Measurements from ENCODE around the gene TAS2R39. TPM values are rescaled to one million over a fixed set of nuclear protein-coding genes. Genes with fewer than 3 reads are reported as not detected.

The TAS2R39 gene
- total RNA-seq, 1 donor from 2014 or later = not detected

DNA sequence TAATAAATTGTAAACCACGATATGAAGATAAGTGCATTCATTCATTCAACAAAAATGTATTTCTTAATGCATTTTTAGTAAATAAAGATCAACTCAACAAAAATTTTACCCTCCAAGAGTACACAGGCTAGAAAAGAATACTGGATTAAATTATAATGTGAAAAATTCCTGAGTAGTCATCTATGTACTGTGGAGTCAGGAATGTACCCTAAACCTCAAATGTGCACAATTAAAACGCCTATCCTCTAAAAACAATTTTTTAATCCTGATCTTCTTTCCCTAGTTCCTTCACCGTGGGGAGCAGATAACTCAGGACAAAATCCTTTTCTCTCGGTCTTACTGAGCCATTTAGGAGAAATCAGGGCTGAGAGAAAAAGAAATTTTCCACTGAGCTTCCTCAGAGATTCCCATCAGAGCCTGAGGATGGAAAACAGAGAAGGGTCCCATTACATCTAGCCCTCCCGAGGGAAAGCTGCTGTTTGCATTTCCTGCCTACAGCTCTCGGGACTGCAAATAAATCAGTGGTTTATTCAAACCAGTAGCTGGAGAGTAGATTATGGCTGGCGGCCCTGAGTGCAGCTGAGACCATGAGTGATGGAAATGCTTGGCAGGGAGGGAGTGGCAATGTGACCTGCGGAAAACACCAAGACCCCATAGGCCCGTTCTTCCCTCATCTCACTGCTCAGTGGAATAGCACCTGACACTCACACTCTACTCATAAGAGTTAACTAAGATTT is 46.0 kb downstream of the TAS2R39 start:
- no peak for TF ChIP-seq EZH2phosphoT487 (IDR thresholded peaks at IDR 0.05)
- TF ChIP-seq, protein P1, sequence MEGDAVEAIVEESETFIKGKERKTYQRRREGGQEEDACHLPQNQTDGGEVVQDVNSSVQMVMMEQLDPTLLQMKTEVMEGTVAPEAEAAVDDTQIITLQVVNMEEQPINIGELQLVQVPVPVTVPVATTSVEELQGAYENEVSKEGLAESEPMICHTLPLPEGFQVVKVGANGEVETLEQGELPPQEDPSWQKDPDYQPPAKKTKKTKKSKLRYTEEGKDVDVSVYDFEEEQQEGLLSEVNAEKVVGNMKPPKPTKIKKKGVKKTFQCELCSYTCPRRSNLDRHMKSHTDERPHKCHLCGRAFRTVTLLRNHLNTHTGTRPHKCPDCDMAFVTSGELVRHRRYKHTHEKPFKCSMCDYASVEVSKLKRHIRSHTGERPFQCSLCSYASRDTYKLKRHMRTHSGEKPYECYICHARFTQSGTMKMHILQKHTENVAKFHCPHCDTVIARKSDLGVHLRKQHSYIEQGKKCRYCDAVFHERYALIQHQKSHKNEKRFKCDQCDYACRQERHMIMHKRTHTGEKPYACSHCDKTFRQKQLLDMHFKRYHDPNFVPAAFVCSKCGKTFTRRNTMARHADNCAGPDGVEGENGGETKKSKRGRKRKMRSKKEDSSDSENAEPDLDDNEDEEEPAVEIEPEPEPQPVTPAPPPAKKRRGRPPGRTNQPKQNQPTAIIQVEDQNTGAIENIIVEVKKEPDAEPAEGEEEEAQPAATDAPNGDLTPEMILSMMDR (IDR thresholded peaks at IDR 0.05) = no peak
- H3K36me3 ChIP-seq = no peaks in the 10 kb centered on the region
- peak overlapping the region; percentile 64 for H3K27ac ChIP-seq
- H3K4me1 Mint-ChIP-seq = peaks cover 5% of the 10 kb centered on the region
- H3K36me3 Mint-ChIP-seq = no peaks in the 10 kb centered on the region
- H3K9ac ChIP-seq = no peak overlapping the region
- no peak overlapping the region for H3K4me3 ChIP-seq
- no peak overlapping the region for H3K4me3 Mint-ChIP-seq
- no peaks in the 10 kb centered on the region for H3K79me2 ChIP-seq (ENCODE audit: low read depth)
- no peaks in the 10 kb centered on the region for H3K9me3 Mint-ChIP-seq
- peak; percentile 16 for DNase-seq (ENCODE audit: low spot score)
- peaks cover under 1% of the 10 kb centered on the region for H3K27me3 Mint-ChIP-seq (ENCODE audit: insufficient read depth, low read depth)
- H2AFZ ChIP-seq (replicated peaks) = peak overlapping the region; percentile 84
- peaks cover 9% of the 10 kb centered on the region for H3K4me1 ChIP-seq
- H4K20me1 ChIP-seq (ENCODE audit: low read depth) = no peaks in the 10 kb centered on the region
- H3K27ac Mint-ChIP-seq = no peak overlapping the region
- H3K4me2 ChIP-seq = peak overlapping the region; percentile 41
- peaks cover 6% of the 10 kb centered on the region for H3F3A ChIP-seq (ENCODE audit: low read depth)
- H3K27me3 ChIP-seq = peaks cover 13% of the 10 kb centered on the region
- H3K9me3 ChIP-seq (ENCODE audit: low read depth) = no peaks in the 10 kb centered on the region

DNA sequence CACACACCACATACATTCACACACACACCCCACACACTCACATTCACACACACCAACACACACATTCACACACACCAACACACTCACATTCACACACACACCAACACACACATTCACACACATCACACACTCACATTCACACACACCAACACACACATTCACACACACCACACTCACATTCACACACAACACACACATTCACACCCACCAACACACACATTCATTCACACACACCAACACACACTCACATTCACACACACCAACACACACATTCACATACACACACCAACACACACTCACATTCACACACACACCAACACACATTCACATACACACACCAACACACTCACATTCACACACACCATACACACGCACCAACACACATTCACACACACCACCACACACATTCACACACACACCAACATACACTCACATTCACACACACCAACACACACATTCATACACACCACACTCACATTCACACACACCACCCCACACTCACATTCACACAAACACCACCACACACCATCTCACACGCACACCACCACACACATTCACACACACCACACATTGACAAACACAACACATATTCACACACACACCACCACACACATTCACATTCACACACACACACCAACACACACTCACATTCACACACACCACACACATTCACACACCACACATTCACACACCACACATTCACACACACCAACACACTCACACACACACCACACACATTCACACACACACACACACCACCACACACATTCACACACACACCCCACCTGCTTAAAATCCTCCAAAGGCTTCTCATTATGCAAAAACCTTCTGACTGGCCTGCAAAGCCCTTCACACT is 47.6 kb downstream of the TAS2R39 start:
- Mint-ChIP-seq H3K9me3 (no peaks in the 10 kb centered on the region), H3K36me3 (no peaks in the 10 kb centered on the region)
- no peak overlapping the region for H3K9ac ChIP-seq

More for the DNA sequence above, 47.6 kb downstream of the TAS2R39 start:
- no peak for TF ChIP-seq EZH2phosphoT487 (IDR thresholded peaks at IDR 0.05)
- TF ChIP-seq EZH2 (IDR thresholded peaks at IDR 0.05) = no peak
- TF ChIP-seq, protein P1 (IDR thresholded peaks at IDR 0.05) = no peak
- H3K27ac ChIP-seq = no peak overlapping the region
- Mint-ChIP-seq H3K4me3 (no peak overlapping the region), H3K4me1 (peaks cover 5% of the 10 kb centered on the region), H3K27ac (no peak overlapping the region), H3K27me3 (ENCODE audit: insufficient read depth, low read depth) (no peaks in the 10 kb centered on the region)
- DNase-seq (ENCODE audit: low spot score) = no peak
- peaks cover 13% of the 10 kb centered on the region for H3K27me3 ChIP-seq
- H3K9me3 ChIP-seq (ENCODE audit: low read depth) = peaks cover 6% of the 10 kb centered on the region
- no peak overlapping the region for H3K4me3 ChIP-seq
- H4K20me1 ChIP-seq (ENCODE audit: low read depth) = no peaks in the 10 kb centered on the region
- no peak overlapping the region for H2AFZ ChIP-seq (replicated peaks)
- peaks cover 9% of the 10 kb centered on the region for H3K4me1 ChIP-seq
- H3K79me2 ChIP-seq (ENCODE audit: low read depth) = no peaks in the 10 kb centered on the region
- H3K36me3 ChIP-seq = no peaks in the 10 kb centered on the region
- no peak overlapping the region for H3K4me2 ChIP-seq
- peaks cover 6% of the 10 kb centered on the region for H3F3A ChIP-seq (ENCODE audit: low read depth)

Small RNA genes within 50 kb of the gene (small RNA-seq; reads per million reads assigned to genes)
- gene AC073342.3 = not detected

Other genes with a start within 250 kb of the TAS2R39 start
- gene TRPV5, start 249.7 kb upstream of the TAS2R39 start, total RNA-seq (ENCODE audit: low replicate concordance) = not detected in 2 replicates
- not detected in 2 replicates for gene LLCFC1, start 243.9 kb upstream of the TAS2R39 start, total RNA-seq (ENCODE audit: low replicate concordance)
- gene KEL, start 221.1 kb upstream of the TAS2R39 start, total RNA-seq (ENCODE audit: low replicate concordance) = 2.0 TPM in 1 of 2 replicates, not detected in the other
- gene OR9A2, start 156.3 kb upstream of the TAS2R39 start, total RNA-seq (ENCODE audit: low replicate concordance) = not detected in 2 replicates
- not detected in 2 replicates for gene OR6V1, start 131.1 kb upstream of the TAS2R39 start, total RNA-seq (ENCODE audit: low replicate concordance)
- not detected in 2 replicates for gene PIP, start 51.3 kb upstream of the TAS2R39 start, total RNA-seq (ENCODE audit: low replicate concordance)
- gene TAS2R40, start 38.6 kb downstream of the TAS2R39 start, total RNA-seq (ENCODE audit: low replicate concordance) = not detected in 2 replicates
- gene GSTK1, start 80.0 kb downstream of the TAS2R39 start, total RNA-seq (ENCODE audit: low replicate concordance) = 45.3 and 61.6 TPM in 2 replicates
- gene TMEM139, start 101.5 kb downstream of the TAS2R39 start, total RNA-seq (ENCODE audit: low replicate concordance) = 0.94 and 5.4 TPM in 2 replicates
- gene CASP2, start 104.9 kb downstream of the TAS2R39 start, total RNA-seq (ENCODE audit: low replicate concordance) = 21.0 and 39.8 TPM in 2 replicates
- not detected in 2 replicates for gene CLCN1, start 132.7 kb downstream of the TAS2R39 start, total RNA-seq (ENCODE audit: low replicate concordance)
- 20.1 and 46.5 TPM in 2 replicates for gene FAM131B, start 179.3 kb downstream of the TAS2R39 start, total RNA-seq (ENCODE audit: low replicate concordance)
- gene ZYX, start 197.9 kb downstream of the TAS2R39 start, total RNA-seq (ENCODE audit: low replicate concordance) = 5.2 and 21.5 TPM in 2 replicates
- gene EPHA1, start 225.4 kb downstream of the TAS2R39 start, total RNA-seq (ENCODE audit: low replicate concordance) = 4.1 and 6.0 TPM in 2 replicates